Ovary (tissue), 9 donors: ENCODE measurements around the gene FAM184A. TPM values are rescaled to one million over a fixed set of nuclear protein-coding genes. Genes with fewer than 3 reads are reported as not detected.
A peak's percentile ranks its signal among the peaks of the same experiment; 100 is the strongest.

Experiments used
- DNase-seq, 5 donors: peaks; one replicate each; pipeline ENCODE4 v3.0.0-alpha.2; 2019 to 2020
- H3K27ac ChIP-seq, 2 donors: fragments of 200-600 bp; one replicate each; pipeline versions ENCODE4 v1.5.1 to v1.8.0; 2019 to 2022
- H3K27me3 ChIP-seq: fragments of 200-600 bp; one replicate; pipeline ENCODE4 v1.8.0; 2022
- H3K36me3 ChIP-seq: fragments of 200-600 bp; sonication (generic); one replicate; pipeline ENCODE4 v1.5.1; 2019
- H3K4me1 ChIP-seq: one replicate; pipeline ENCODE4 v1.8.1; 2013; ENCODE audit warnings: mild to moderate bottlenecking, moderate library complexity; ENCODE audit not compliant: insufficient read depth
- H3K4me3 ChIP-seq: fragments of 200-600 bp; sonication (generic); one replicate; pipeline ENCODE4 v1.5.1; 2017
- H3K9me3 ChIP-seq, 2 donors: fragments of 200-600 bp in 1 of 2; sonication (generic) in 1 of 2; one replicate each; pipeline versions ENCODE4 v1.5.1 to v1.8.1; 2013 to 2019; ENCODE audit warnings: mild to moderate bottlenecking in 1 of 2, moderate library complexity in 1 of 2
- EP300 ChIP-seq: sonication (generic); formaldehyde crosslinking; IDR thresholded peaks from one replicate; pipeline ENCODE4 v1.6.1; 2017; ENCODE audit warnings: antibody characterized with exemption
- POLR2A ChIP-seq: fragments of 450-650 bp; IDR thresholded peaks from one replicate; pipeline ENCODE4 v1.6.1; 2017; ENCODE audit warnings: antibody characterized with exemption, mild to moderate bottlenecking, moderate library complexity
- WGBS, 3 donors: extraction: QIAGEN DNeasy Blood & Tissue Kit in 1 of 3; methylation state at CpG; one replicate each; pipeline versions ENCODE4 v1.1.5 to v1.1.7; 2013 to 2017; 5-methylcytosine and 5-hydroxymethylcytosine counted together
- intact Hi-C, 4 donors: fragments of 100-400 bp; cut with DNase I; formaldehyde crosslinking; loops; one replicate each; pipeline versions ENCODE4 v1.11.0 to v1.15.1; 2022 to 2023
- microRNA counts: library from miRNA; unstranded; fragments of <30 nt; microRNA quantifications from one replicate; lab custom pipeline; 2016
- microRNA-seq, 3 donors: library from miRNA; unstranded; fragments of <30 nt; microRNA quantifications; one replicate each; pipeline versions ENCODE4 to v1.2.0, GENCODE V29; 2019 to 2020
- polyA plus RNA-seq, 2 donors: library from polyadenylated mRNA; stranded (reverse); fragments of 200-250 nt in 1 of 2; fragments of 350-450 nt in 1 of 2; fragmentation: Illumina TruSeq in 1 of 2; extraction: RNeasy Lipid Tissue Mini Kit (QIAGEN cat#74804) in 1 of 2; gene quantifications; one replicate each; pipeline ENCODE4 v1.2.3, GENCODE V29; 2013 to 2014
- small RNA-seq: library from RNA; depleted of rRNA; stranded (forward); fragments of <200 nt; gene quantifications from one replicate; pipeline ENCODE3, GENCODE V24; 2016
- total RNA-seq, 7 donors: library from RNA; depleted of rRNA in 2 of 7; stranded (reverse); fragments of >200 nt in 2 of 7; fragmentation: NEBNext Ultra II Directional in 3 of 7; extraction: Animal tissue kit (Norgen Biotek cat#: 25700) in 3 of 7; gene quantifications; one replicate each; pipeline versions ENCODE4 v1.1.0 to v1.2.4, GENCODE V29; 2016 to 2023
- TF ChIP-seq, protein P1 (sequence below), 3 donors: fragments of 450-650 bp in 2 of 3; fragments of 200-600 bp in 1 of 3; IDR thresholded peaks; one replicate each; pipeline versions ENCODE4 v1.5.1 to v1.8.0; 2016 to 2022; ENCODE audit warnings: antibody characterized with exemption in 3 of 3, mild to moderate bottlenecking in 1 of 3
- donor health status: DM: no; HTN: no; CAD: no; lungs with moderate emphysema.
- donor health status: DM: no; HTN: no; CAD: no.
- donor health status: Bipolar disorder and iron deficiency.
- donor health status: DM: yes; HTN: yes; CAD: no.
- donor health status: DM: no; HTN: no; CAD: no.
- donor health status: DM: yes; HTN: yes; CAD: no.

FAM184A gene
- total and polyA plus RNA-seq, 9 donors: 2.8 to 10.8 (median 6.5) TPM

DNA sequence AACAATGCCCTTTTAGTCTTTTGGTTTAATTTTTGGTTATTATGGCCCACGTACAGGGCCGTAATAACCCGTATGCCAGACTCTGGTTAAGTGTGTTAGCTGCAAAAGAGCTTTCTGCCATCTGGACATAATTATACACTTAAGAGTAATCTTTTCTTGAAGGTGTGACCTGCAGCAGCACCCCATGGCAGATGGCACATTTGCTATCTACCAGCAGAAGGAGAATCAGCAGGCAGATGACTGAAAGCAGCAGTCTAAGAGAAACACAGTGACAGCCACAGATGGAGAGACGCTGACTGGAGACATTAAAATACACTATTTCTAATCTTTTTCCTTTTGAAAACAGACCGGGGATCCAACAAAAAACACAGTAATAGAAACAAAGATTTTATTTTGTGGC is 165.8 kb downstream of the FAM184A start:
- TF ChIP-seq, protein P1, sequence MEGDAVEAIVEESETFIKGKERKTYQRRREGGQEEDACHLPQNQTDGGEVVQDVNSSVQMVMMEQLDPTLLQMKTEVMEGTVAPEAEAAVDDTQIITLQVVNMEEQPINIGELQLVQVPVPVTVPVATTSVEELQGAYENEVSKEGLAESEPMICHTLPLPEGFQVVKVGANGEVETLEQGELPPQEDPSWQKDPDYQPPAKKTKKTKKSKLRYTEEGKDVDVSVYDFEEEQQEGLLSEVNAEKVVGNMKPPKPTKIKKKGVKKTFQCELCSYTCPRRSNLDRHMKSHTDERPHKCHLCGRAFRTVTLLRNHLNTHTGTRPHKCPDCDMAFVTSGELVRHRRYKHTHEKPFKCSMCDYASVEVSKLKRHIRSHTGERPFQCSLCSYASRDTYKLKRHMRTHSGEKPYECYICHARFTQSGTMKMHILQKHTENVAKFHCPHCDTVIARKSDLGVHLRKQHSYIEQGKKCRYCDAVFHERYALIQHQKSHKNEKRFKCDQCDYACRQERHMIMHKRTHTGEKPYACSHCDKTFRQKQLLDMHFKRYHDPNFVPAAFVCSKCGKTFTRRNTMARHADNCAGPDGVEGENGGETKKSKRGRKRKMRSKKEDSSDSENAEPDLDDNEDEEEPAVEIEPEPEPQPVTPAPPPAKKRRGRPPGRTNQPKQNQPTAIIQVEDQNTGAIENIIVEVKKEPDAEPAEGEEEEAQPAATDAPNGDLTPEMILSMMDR (IDR thresholded peaks at IDR 0.05): no peak
- TF ChIP-seq POLR2A (no peak), EP300 (no peak)
- H3K36me3 ChIP-seq: no peaks in the 10 kb centered on the region
- H3K4me1 ChIP-seq: no peaks in the 10 kb centered on the region
- intact Hi-C loops: no loop called here
- no peak overlapping the region for H3K27ac ChIP-seq
- DNase-seq: no peak
- H3K27me3 ChIP-seq: no peaks in the 10 kb centered on the region
- 62 to 84% (median 68%) methylated on average over 5 of the region's 5 CpGs for WGBS, 3 donors
- no peak overlapping the region for H3K4me3 ChIP-seq
- no peaks in the 10 kb centered on the region for H3K9me3 ChIP-seq

MicroRNA genes within 50 kb of the gene (microRNA counts, 767-probe panel; counts per million panel counts)
- microRNA hsa-miR-548b-3p (lab: Ali Mortazavi, UCI): 530 counts per million, percentile 78 among the panel's probes with 10 or more counts
- microRNA hsa-miR-548b-5p (lab: Ali Mortazavi, UCI): 530 counts per million, percentile 78 among the panel's probes with 10 or more counts

Small RNA genes within 50 kb of the gene (microRNA-seq; reads per million reads assigned to microRNA genes)
- gene MIR548B: 0 to 0.63 (median 0) reads per million in 3 donors

Small RNA genes within 50 kb of the gene (small RNA-seq; reads per million reads assigned to genes)
- not detected for gene MIR548B
- not detected for gene RF00019

Other genes starting within 250 kb of the FAM184A start
- gene ASF1A, start 184.5 kb downstream of the FAM184A start, total RNA-seq: 10 to 100 TPM in 6 of 7 donors, 1 to 10 TPM in 1; 9.9 to 30.7 (median 23.9) TPM
- gene ASF1A, start 184.5 kb downstream of the FAM184A start, polyA plus RNA-seq: 10 to 100 TPM; 16.7 to 19.4 TPM
- 10 to 100 TPM in 6 of 7 donors, 1 to 10 TPM in 1; 7.9 to 17.5 (median 11.6) TPM for gene MCM9, start 143.5 kb downstream of the FAM184A start, total RNA-seq
- gene MCM9, start 143.5 kb downstream of the FAM184A start, polyA plus RNA-seq: 1 to 10 TPM; 5.5 to 6.7 TPM